HG03103 (cell line): ENCODE measurements around the gene SIPA1L3.

ENCODE experiments used
- ATAC-seq: cut with Tn5 transposase; IDR thresholded peaks from one replicate; pipeline ENCODE4 v1.9.1; 2021; ENCODE audit warnings: low read depth; ENCODE audit not compliant: unreplicated experiment

SIPA1L3 gene

GRCh38 chr19:38172001-38172400, 265.0 kb downstream of the SIPA1L3 start:
- ATAC-seq: no peak

GRCh38 chr19:38173291-38174041, 266.5 kb downstream of the SIPA1L3 start:
- ATAC-seq: no peak

- ATAC-seq: no peak
These were observed 268.4 kb downstream of the SIPA1L3 start for GRCh38 chr19:38175422-38175821.

GRCh38 chr19:38180071-38180470, 273.1 kb downstream of the SIPA1L3 start:
- ATAC-seq: no peak

GRCh38 chr19:38182536-38183210, 275.7 kb downstream of the SIPA1L3 start:
- no peak for ATAC-seq

- ATAC-seq: no peak
These were observed 276.4 kb downstream of the SIPA1L3 start for GRCh38 chr19:38183251-38183897.

- ATAC-seq: no peak
These were observed 277.8 kb downstream of the SIPA1L3 start for GRCh38 chr19:38184815-38185214.

GRCh38 chr19:38185562-38185961, 278.6 kb downstream of the SIPA1L3 start:
- ATAC-seq: no peak

GRCh38 chr19:38190061-38190460, 283.1 kb downstream of the SIPA1L3 start:
- ATAC-seq: no peak

GRCh38 chr19:38190793-38191192, 283.8 kb downstream of the SIPA1L3 start:
- no peak for ATAC-seq

- ATAC-seq: no peak
These were observed 284.7 kb downstream of the SIPA1L3 start for GRCh38 chr19:38191747-38192146.

- no peak for ATAC-seq
These were observed 286.4 kb downstream of the SIPA1L3 start for GRCh38 chr19:38193445-38193844.

GRCh38 chr19:38194061-38194701, 287.2 kb downstream of the SIPA1L3 start:
- ATAC-seq: no peak

- ATAC-seq: no peak
These were observed 288.2 kb downstream of the SIPA1L3 start for GRCh38 chr19:38195237-38195636.

- no peak for ATAC-seq
These were observed 289.3 kb downstream of the SIPA1L3 start for GRCh38 chr19:38196245-38196837.

- ATAC-seq: no peak
These were observed 290.1 kb downstream of the SIPA1L3 start for GRCh38 chr19:38196948-38197656.

GRCh38 chr19:38197937-38198704, 291.1 kb downstream of the SIPA1L3 start:
- no peak for ATAC-seq

- no peak for ATAC-seq
These were observed 292.3 kb downstream of the SIPA1L3 start for GRCh38 chr19:38199340-38199739.

- ATAC-seq: no peak
These were observed 294.7 kb downstream of the SIPA1L3 start for GRCh38 chr19:38201731-38202130.
